ENCODE measurements around the gene TDRD7. TPM values are rescaled to one million over a fixed set of nuclear protein-coding genes. Genes with fewer than 3 reads are reported as not detected.

Gene TDRD7
- polyA plus RNA-seq, 1 of the 3 experiments (the other 2 are of a cell fraction), result 4.9 TPM

DNA sequence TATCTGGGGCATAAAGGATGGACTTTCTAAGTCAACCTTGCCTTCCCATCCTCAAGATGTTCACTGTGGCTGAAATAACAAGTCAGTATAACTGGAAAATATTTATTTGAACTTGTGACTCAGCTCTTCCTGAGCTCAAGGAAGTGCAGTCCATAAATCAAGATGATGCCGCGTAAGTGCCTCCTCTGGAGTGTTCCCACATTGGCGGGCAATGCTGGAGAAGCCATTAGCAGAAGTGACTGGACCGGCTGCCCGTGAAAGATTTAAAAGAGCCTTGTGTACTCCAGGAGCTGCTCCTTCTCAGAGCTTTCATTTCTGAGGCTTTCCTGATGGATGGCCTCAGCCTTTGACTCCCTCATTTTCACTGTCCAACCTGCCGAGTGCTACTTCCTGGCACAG, 107.0 kb downstream of the TDRD7 start:
- Histone ChIP-seq H3K79me2 (ENCODE audit: insufficient read depth) (no peaks in the 10 kb centered on the region), H3F3A (replicated peaks; ENCODE audit: insufficient read depth) (no peaks in the 10 kb centered on the region), H3K4me2 (0 out of 2 replicates have a peak overlapping the region, but pooled peaks have one; percentile 0), H4K20me1 (ENCODE audit: insufficient read depth) (no peaks in the 10 kb centered on the region), H2AFZ (ENCODE audit: low read depth) (no peak overlapping the region), H3K4me3 (ENCODE audit: low read depth in 2 of 2, low read length in 1 of 2) (no peak overlapping the region), H3K27me3 (ENCODE audit: insufficient read depth) (no peaks in the 10 kb centered on the region), H3K36me3 (replicated peaks in 1 of 2; ENCODE audit: control insufficient read depth in 1 of 2, insufficient read depth in 2 of 2, low read length in 1 of 2) (no peaks in the 10 kb centered on the region), H3K9me3 (no peaks in the 10 kb centered on the region), H3K9ac (no peak overlapping the region), H3K27ac (ENCODE audit: low read depth in 2 of 2, low read length in 1 of 2) (no peak overlapping the region), H3K4me1 (ENCODE audit: control insufficient read depth in 1 of 2, insufficient read depth in 2 of 2, low read depth in 1 of 2, low read length in 1 of 2) (peaks cover 0 to 61% of the 10 kb centered on the region in 2 experiments; a peak in 1 of 4 replicates), H3K9me2 (no peaks in the 10 kb centered on the region)
- TF ChIP-seq GATA2 (CRISPR knock-in tag; IDR thresholded peaks at IDR 0.05) (no peak), JUND (IDR thresholded peaks at IDR 0.05) (no peak), RAD21 (IDR thresholded peaks at IDR 0.05; ENCODE audit: low read length) (no peak), NRF1 (IDR thresholded peaks at IDR 0.05; ENCODE audit: low read depth, low read length) (no peak), CTCF (IDR thresholded peaks at IDR 0.05) (no peak), RXRA (IDR thresholded peaks at IDR 0.05; ENCODE audit: borderline replicate concordance, low read depth) (no peak), TCF12 (IDR thresholded peaks at IDR 0.05) (peak; percentile 24; the same call in 1 of the 2 replicates), ZBTB33 (IDR thresholded peaks at IDR 0.05; ENCODE audit: borderline replicate concordance, low read depth) (no peak), EP300 (IDR thresholded peaks at IDR 0.05; ENCODE audit: borderline replicate concordance in 1 of 2, low read depth in 1 of 2, low read length in 1 of 2) (no peak), RFX5 (IDR thresholded peaks at IDR 0.05; ENCODE audit: low read length) (no peak), ELF1 (IDR thresholded peaks at IDR 0.05) (no peak), EZH2phosphoT487 (IDR thresholded peaks at IDR 0.05; ENCODE audit: borderline replicate concordance, low read depth) (no peak), TEAD4 (IDR thresholded peaks at IDR 0.05; ENCODE audit: borderline replicate concordance, insufficient read depth) (no peak), SIN3A (IDR thresholded peaks at IDR 0.05; ENCODE audit: borderline replicate concordance, low read depth, low read length) (no peak), MXI1 (IDR thresholded peaks at IDR 0.05; ENCODE audit: low read depth, low read length) (no peak), RCOR1 (IDR thresholded peaks at IDR 0.05; ENCODE audit: low read length) (no peak)
- TF ChIP-seq, protein P1, sequence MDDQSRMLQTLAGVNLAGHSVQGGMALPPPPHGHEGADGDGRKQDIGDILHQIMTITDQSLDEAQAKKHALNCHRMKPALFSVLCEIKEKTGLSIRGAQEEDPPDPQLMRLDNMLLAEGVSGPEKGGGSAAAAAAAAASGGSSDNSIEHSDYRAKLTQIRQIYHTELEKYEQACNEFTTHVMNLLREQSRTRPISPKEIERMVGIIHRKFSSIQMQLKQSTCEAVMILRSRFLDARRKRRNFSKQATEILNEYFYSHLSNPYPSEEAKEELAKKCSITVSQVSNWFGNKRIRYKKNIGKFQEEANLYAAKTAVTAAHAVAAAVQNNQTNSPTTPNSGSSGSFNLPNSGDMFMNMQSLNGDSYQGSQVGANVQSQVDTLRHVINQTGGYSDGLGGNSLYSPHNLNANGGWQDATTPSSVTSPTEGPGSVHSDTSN (IDR thresholded peaks at IDR 0.05), result peak; percentile 73
- 39% methylated on average over 4 of the region's 6 CpGs for WGBS (ENCODE audit: low lambda C conversion rate)
- POLR2A ChIA-PET, result no interaction called here
- CTCF ChIA-PET, result interaction anchor here (1.2 to 5.5 kb wide), 4 partner anchors 15 to 96 kb away, joined by 3 to 26 read pairs (median 6); partner anchors contain the start of gene TMOD1
- DNase-seq, result no peak

Data from SK-N-SH (cell line).